ENCODE measurements around the gene KRTAP10-1.

KRTAP10-1 gene

DNA sequence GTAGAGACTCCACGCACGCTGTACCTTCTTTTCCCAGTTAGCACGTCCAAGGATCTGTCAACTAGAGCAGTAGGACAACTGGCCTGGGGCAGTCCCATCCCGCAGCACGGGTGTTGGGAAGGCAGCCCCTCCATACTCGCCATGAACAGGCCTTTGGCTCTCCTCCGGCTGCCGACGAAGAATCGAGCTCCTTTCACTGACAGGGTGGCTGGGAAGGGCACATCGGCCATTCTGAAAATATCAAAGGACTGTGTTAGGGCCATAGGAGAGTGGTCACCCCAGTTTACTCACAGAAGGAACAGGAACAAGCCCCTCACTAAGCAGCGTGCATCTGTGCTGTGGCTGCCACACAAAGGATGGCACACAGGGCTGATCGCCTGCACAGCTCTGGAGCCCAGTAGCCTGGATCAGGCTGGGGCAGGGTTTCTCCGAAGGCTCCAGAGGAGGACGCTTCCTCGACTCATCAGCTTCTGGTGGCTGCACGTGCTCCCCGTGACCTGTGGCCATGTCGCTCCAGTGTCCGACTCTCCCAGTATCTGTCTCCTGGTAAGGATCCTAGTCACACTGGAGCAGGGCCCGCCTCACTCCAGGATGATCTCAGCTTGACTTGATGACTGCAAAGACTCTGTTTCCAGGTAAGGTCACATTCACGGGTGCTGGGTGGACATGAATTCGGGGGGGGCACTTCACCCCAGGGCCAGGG, 8.9 kb downstream of the KRTAP10-1 start:
- no peak overlapping the region for H3K27ac ChIP-seq
- H3K4me3 ChIP-seq, result no peak overlapping the region

DNA sequence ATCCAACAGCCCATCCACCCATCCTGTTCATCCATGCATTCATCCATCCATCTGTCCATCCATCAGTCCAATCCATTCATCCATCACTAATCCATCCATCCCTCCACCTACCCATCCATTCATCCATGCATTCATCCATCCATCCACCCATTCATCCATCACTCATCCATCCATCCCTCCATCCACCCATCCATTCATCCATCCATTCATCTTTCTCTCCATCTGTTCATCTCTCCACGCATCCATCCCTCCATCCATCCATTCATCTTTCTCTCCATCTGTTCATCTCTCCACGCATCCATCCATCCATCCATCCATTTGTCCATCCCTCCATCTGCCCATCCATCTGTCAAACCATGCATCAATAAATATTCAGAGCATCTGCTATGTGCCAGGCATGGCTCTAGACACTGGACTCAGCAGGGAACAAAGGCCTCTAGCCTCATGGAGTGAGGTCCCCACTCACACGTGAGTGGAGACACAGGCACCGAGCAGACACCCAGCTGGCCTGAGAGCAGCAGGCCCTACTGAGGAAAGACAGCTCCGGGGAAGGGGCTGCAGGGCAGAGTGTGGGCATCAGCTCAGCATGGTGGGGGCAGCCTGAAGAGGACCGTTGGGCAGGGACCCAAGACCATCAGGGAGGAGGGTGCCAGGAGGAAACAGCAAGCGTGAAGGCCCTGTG, 9.6 kb downstream of the KRTAP10-1 start:
- H3K4me3 ChIP-seq, result no peak overlapping the region
- no peak overlapping the region for H3K27ac ChIP-seq

DNA sequence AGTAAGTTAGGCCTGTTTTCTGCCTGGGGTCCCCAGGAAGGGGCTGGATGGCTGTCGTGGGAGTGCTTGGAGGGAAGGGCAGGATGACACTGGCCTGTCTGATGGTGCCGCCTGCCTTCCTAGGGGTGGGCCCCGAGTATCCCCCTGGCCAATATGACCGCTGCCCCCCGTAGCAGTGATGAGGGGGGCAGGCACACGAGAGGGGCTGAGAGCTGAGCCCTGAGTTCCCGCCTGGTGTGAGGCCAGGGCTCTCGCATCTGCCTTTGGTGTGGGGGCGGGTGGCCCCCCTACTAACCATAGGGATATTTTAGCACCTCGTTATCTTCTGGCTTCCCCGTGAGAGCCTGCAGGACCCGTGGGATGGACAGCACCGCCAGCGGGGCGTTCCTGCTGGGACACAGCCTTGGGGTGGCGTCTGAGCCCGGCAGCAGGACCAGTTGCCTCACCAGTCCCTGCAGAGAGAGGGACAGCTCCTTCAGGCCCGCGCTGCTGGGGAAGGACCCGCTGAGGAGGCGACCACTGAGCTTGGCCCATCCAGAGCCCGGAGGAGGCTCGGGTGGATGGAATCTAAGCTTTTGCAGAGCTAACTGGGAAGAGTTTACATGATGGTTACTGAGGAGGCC, 10.4 kb downstream of the KRTAP10-1 start:
- no peak overlapping the region for H3K27ac ChIP-seq
- no peak overlapping the region for H3K4me3 ChIP-seq

DNA sequence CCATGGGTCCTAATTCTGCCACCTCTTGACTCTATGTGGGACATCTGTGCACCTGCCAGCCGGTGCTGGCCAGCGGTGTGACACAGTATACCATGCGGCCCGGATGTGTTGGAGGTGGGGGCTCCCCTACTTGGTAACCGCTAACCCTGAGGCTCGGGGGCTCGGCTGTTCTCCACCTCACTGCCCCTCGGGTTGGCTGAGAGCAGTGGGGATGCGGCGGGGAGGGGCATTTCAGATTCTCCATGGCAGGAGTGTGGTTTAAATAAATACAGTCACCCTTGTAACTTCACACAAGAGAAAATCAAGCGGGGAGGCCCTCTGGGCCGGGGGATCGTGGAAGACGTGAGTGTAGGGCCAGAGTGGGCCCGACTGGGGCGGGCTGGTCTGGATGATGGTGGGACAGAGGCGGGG, 11.0 kb downstream of the KRTAP10-1 start:
- H3K4me3 ChIP-seq, result no peak overlapping the region
- no peak overlapping the region for H3K27ac ChIP-seq

DNA sequence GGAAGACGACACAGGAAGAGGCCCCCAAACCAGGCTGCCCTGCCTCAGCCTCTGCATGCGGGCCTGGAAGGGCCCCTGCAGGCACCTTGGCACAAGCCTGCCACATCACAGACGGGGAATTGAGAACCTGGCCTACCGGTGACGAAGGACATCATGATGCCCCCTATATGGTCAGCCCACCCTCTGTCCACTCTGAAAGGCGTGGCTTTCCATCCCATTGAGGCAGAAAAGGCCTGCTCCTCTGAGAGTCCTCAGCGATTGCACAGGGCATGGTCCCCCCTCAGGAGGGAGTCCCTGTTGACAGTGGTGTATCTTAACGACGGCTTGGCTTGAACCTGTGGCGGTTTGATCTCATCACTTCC, 11.4 kb downstream of the KRTAP10-1 start:
- Histone ChIP-seq H3K4me3 (no peak overlapping the region), H3K27ac (no peak overlapping the region)

DNA sequence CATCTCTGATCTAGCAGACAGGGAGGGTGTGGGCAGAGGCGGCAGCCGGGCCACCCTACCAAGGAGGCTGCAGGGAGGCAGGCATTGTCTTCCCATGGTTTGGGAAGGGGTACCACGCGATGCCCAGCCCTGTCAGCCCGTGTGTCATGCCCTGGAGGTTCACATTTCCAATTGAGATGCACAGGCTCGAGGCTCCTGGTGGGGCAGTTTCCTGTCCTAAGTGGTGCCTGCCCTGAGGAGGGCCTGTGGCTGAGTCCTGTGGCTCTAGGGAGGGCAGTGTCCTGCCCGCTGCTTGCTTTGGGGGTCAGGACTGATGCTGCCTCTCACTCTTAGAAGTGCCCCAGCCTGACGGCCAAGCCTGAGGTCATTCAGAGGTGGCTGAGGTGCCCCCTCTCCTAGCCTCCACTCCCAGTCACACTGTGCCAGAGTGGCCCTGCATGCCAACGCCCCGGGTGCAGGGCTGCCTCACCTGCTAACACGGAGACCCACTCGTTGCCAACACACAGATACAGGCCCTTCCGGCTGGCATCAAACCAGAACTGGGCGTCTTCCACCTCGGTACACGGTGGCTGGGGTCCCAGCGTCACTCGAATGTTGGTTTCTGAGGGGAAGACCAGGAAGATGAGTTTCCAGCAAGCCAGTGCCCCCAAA, 11.9 kb downstream of the KRTAP10-1 start:
- H3K27ac ChIP-seq, result no peak overlapping the region
- no peak overlapping the region for H3K4me3 ChIP-seq

DNA sequence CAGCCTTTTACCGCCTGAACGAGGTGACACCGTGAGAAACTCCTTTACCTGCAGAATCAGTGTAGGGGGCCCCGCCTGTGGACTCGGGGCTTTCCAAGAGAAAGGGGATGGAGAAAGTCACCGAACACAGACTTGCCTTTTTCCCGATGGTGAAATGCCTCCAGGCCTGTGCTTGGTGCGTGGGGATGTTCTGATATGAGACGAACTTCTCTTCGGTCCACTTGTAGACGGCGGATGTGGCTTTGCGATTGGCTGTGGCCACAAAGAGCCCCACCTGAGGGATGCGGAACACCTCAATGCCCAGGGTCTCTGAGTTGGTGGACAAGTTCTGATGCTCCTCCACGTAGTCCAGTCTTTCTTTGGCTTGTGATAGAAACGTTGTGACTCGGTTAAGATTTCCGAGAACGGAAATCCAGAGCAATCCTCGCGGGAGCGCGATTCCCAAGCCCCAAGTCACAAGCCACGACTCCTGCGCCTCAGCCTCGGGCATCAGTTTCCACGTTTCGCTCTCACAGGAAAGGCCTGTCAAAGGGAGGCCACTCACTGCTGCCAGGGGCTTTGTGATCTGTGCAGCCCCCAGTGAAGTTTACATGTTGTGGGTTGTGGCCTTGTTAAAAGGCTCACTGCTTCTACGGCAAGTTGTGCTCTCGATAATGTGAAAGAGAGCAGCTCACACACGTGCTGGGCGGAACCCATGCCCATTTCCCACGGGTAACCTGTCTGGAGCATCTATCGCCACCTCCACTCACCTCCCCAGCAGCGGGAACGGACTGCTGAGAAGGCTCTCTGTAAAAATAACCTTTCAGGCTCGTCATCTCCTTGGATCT, 12.6 kb downstream of the KRTAP10-1 start:
- no peak overlapping the region for H3K4me3 ChIP-seq
- no peak overlapping the region for H3K27ac ChIP-seq

DNA sequence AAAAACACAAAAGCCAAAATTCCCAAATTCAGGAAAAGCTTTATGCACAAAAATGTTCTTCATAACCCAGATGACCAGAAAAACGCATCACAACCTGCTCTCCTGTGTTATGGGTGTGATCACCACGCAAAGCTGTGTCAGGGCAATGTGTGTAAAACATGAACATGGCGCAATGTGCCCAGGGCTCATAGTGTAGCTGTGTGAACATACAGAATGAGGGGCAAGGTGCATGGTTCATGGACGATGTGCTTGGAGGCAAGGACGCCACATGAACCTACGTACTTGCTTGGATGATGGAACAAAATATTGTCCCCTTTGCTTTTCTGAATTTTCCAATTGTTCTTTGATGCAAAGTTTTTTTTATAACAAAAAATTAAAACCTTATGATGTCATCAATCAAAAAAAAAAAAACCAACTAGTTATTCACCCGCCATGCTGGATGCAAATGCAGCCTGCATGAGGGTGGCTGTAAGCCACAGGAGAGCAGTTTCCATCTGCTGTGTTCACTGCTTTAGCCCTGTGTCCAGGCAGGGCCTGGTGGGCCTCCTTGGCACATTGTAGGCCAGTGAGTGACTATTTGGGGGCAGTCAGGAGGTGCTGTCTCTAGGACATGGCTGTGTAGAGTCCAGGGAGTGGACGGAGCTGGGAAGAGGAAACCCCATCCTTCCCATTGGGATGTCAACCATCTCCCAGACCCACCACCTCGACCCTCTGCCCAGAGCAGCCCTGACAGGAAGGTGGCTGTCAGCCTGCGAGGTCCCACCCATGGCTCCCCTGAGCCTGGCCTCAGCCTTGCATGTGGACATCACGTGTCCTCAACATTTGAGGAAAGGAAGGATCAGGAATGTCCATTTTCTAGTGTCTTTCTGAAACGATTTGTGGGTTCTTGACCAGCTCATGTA, 13.6 kb downstream of the KRTAP10-1 start:
- H3K4me3 ChIP-seq, result no peak overlapping the region
- H3K27ac ChIP-seq, result no peak overlapping the region

DNA sequence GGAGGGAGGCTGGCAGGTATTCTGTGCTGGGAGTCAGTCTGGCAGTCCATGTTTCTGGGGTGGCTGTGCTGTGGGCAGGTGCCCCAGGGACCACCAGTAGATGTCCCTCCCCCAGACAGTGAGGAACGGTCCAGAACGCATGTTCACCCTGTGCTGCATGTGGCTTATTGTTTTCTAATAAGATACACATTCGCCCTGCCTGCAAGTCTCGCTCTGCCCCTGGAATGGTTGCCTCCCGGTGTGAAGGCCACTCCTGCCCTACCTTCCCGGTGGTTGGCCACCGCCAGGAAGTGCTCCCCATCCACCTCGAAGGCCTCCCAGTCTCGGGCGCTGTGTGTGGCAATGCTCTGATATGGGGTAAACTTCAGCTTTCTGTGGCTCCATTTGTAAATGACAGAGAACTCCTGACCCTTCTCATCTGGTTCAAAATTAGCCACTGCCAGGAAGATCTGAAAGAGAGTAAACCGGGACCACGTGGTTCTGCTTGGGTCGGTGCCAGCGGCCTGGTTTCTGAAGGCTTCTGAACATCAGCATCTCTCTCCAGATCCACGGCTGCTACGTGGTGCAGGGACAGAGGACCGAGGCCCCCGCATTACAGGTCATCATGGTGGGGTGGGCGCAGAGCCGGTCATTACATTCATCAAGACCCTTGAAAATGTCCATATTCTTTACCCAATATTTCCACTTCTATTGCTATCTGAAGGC, 14.5 kb downstream of the KRTAP10-1 start:
- Histone ChIP-seq H3K4me3 (no peak overlapping the region), H3K27ac (no peak overlapping the region)

DNA sequence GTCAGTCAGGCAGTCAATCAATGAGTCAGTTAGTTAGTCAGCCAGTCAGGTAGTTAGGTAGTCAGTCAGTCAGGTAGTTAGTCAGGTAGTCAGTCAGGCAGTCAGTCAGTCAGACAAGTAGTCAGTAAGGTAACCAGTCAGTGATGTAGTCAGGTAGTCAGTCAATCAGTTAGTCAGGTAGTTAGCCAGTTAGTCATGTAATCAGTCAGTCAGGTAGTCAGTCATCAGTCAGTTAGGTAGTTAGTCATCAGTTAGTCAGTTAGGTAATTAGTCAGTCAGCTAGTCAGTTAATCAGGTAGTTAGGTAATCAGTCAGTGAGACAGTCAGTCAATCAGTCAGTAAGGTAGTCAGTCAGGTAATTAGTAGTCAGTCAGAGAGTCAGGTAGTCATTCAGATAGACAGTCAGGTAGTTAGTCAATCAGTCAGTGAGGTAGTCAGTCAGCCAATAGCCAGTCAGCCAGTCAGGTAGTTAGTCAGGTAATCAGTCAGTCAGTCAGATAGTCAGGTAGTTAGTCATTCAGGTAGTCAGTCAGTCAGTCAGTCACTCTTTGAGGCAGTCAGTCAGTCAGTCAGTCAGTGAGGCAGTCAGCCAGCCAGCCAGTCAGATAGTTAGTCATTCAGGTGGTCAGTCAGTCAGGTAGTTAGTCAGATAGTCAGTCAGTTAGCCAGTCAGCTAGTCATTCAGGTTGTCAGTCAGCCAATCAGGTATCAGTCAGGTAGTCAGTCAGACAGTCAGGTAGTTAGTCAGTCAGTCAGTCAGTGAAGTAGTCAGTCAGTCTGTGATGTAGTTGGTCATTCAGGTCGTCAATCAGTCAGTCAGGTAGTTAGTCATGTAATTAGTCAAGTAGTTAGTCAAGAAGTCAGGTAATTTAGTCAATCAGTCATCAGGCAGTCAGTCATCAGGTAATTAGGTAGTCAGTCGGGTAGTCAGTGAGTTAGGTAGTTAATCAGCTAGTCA, 15.3 kb downstream of the KRTAP10-1 start:
- Histone ChIP-seq H3K27ac (no peak overlapping the region), H3K4me3 (no peak overlapping the region)

DNA sequence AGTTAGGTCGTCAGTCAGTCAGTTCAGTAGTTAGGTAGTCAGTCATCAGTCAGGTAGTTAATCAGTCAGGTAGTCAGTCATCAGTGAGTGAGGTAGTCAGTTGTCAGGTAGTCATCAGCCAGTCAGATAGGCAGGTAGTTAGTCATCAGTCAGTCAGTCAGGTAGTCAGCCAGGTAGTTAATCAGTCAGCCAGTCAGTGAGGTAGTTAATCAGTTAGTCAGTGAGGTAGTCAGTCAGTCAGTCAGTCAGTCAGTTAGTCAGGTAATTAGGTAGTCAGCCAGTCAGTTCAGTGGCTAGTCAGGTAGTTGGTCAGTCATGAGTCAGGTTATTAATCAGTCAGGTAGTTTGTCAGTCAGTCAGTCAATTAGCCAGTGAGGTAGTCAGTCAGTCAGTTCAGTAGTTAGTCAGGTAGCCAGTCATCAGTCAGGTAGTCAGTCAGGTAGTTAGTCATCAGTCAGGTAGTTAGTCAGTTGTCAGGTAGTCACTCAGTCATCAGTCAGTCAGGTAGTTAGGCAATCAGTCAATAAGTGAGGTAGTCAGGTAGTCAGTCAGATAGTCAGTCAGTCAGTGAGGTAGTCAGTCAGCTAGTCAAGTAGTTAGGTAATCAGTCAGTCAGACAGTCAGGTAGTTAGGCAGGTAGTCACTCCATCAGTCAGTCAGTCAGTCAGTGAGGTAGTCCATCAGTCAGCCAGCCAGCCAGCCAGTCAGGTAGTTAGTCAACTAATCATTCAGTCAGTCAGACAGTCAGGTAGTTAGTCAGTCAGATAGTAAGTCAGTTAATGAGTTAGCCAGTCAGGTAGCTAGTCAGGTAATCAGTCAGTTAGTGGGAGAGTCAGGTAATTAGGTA, 16.2 kb downstream of the KRTAP10-1 start:
- no peak overlapping the region for H3K4me3 ChIP-seq
- no peak overlapping the region for H3K27ac ChIP-seq

DNA sequence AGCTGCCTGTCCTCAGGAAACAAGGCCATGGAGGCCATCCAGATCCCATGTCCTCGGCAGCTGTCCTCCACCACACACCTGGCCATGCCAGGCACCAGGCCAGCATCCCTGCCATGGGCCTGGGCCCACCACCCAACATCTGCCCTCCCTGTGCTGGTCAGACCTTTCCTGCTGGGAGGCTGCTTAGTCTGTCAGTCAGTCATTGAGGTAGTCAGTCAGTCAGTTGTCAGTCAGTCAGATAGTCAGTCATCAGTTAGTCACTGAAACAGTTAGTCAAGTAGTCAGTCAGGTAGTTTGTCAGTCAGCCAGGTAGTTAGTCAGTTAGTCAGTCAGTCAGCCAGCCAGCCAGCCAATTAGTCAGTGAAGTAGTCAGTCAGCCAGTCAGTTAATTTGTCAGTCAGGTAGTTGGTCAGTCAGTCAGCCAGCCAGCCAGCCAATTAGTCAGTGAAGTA, 17.2 kb downstream of the KRTAP10-1 start:
- H3K27ac ChIP-seq, result no peak overlapping the region
- no peak overlapping the region for H3K4me3 ChIP-seq

DNA sequence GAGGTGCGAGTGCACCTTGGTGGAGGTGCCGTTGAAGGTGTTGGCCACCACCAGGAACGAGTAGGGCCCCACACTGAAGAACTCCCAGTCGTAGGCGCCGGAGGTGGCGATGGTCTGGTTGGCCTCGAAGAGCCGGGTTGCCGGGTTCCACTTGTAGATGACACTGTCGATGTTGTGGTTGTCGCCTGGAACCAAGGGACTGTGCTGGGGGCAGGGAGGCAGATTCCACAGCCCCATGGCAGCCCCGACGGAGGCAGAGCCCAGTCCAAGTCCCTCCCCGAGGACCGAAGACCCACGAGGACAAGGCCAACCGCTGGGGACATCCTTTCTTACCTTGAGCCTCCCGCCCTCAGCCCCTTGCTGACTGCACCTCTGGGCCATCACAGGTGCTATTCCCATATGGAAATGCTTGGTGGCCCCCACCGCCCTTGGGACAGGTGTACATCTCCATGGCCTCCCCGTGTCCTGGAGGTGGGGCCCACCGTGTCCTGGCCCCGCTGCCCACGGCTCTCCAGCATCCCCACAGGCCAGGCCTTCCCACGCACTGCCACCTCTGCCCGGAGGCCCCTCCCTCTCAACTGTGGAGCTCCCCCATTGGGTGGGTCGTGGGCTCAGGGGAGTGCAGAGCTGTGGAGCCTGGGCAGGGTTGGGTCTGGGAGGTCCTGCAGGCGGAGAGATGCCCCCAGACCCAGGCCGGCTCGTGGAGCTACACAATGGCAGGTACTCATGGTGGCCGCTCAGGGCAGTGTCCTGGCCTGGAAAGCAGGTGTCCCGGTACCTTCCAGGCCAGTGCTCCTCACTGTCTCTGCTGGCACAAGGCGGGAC, 17.9 kb downstream of the KRTAP10-1 start:
- Histone ChIP-seq H3K4me3 (no peak overlapping the region), H3K27ac (no peak overlapping the region)

DNA sequence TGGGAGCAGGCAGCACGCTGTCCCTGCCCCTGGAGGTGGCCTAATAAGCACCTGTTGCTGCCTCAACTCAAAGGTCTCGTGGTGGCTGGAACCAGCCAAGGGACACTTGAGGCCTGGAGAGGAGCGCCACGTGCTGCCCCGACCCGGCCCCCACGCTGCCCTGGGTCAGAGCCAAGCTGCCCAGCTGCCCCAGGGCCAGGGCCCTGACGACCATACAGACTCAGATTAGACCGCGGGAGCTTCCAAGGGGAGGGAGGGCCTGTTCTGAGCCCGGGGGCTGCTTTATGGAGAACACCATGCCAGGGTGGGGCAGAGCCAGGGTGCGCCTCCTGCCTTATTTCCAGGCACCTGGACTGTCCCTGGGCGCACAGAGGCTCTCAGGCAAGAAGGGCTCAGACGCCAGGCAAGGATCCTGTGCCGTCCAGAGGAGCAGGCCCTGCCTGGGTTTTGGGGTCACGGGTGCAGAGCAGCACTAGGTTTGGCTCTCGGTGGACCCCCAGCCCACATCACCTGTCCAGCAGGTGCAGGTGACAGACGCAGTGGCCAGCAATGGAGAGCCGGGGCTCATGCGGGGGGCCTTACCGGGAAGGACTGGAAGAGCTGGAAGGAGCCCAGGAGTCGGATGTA, 18.6 kb downstream of the KRTAP10-1 start:
- H3K27ac ChIP-seq, result no peak overlapping the region
- H3K4me3 ChIP-seq, result no peak overlapping the region

All from skin epidermis (tissue), 12 donors.